ENCODE results near the gene ZBED2. TPM values are rescaled to one million over a fixed set of nuclear protein-coding genes. Genes with fewer than 3 reads are reported as not detected.
A peak's percentile ranks its signal among the peaks of the same experiment; 100 is the strongest.
"Not testable (repeated sequence)": the region's sequence is repeated elsewhere in the genome, so short reads cannot be mapped to it uniquely, and the experiment has no call there.

ZBED2 gene
- polyA plus RNA-seq, 1 of the 3 experiments (the other 2 are of a cell fraction) = 0.76 TPM

GRCh38 chr3:111635403-111635802 lies 40.3 kb upstream of the ZBED2 start:
- WGBS (ENCODE audit: low lambda C conversion rate) = 58% methylated on average over 2 of the region's 2 CpGs
- Histone ChIP-seq H4K20me1 (ENCODE audit: insufficient read depth) (no peaks in the 10 kb centered on the region), H3K27ac (ENCODE audit: low read depth in 2 of 2, low read length in 1 of 2) (no peak overlapping the region), H3K79me2 (ENCODE audit: insufficient read depth) (no peaks in the 10 kb centered on the region), H3K9me2 (no peaks in the 10 kb centered on the region), H3K36me3 (replicated peaks in 1 of 2; ENCODE audit: control insufficient read depth in 1 of 2, insufficient read depth in 2 of 2, low read length in 1 of 2) (no peaks in the 10 kb centered on the region), H3K4me2 (no peak overlapping the region), H3K9ac (no peak overlapping the region), H3K9me3 (no peaks in the 10 kb centered on the region), H2AFZ (ENCODE audit: low read depth) (no peak overlapping the region), H3K4me3 (ENCODE audit: low read depth in 2 of 2, low read length in 1 of 2) (no peak overlapping the region), H3K4me1 (ENCODE audit: control insufficient read depth in 1 of 2, insufficient read depth in 2 of 2, low read depth in 1 of 2, low read length in 1 of 2) (no peaks in the 10 kb centered on the region; a peak in 1 of 4 replicates), H3K27me3 (ENCODE audit: insufficient read depth) (no peaks in the 10 kb centered on the region), H3F3A (replicated peaks; ENCODE audit: insufficient read depth) (peaks cover 14% of the 10 kb centered on the region)
- no peak for DNase-seq
- ChIA-PET POLR2A (no interaction called here), CTCF (no interaction called here)
- TF ChIP-seq GATA2 (CRISPR knock-in tag; IDR thresholded peaks at IDR 0.05) (no peak), RCOR1 (IDR thresholded peaks at IDR 0.05; ENCODE audit: low read length) (no peak), NFIC (IDR thresholded peaks at IDR 0.05; ENCODE audit: borderline replicate concordance) (no peak), SMC3 (IDR thresholded peaks at IDR 0.05; ENCODE audit: low read depth, low read length) (no peak), YY1 (IDR thresholded peaks at IDR 0.05; ENCODE audit: low read depth) (no peak)
- TF ChIP-seq, protein P1, sequence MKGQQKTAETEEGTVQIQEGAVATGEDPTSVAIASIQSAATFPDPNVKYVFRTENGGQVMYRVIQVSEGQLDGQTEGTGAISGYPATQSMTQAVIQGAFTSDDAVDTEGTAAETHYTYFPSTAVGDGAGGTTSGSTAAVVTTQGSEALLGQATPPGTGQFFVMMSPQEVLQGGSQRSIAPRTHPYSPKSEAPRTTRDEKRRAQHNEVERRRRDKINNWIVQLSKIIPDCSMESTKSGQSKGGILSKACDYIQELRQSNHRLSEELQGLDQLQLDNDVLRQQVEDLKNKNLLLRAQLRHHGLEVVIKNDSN (IDR thresholded peaks at IDR 0.05; ENCODE audit: borderline replicate concordance, low read depth) = no peak

DNA sequence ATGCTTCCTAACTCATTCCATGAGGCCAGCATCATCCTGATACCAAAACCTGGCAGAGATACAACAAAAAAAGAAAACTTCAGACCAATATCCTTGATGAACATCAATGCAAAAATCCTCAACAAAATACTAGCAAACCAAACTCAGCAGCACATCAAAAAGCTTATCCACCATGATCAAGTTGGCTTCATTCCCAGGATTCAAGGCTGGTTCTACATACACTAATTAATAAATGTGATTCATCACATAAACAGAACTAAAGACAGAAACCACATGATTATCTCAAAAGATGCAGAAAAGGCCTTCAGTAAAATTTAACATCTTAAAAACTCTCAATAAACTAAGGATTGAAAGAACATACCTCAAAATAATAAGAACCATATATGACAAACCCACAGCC lies 35.5 kb upstream of the ZBED2 start:
- CTCF ChIA-PET = interaction anchor here (0.8 kb wide), 1 partner anchor 8 kb away, joined by 3 read pairs; no protein-coding TSS in a partner anchor
- not testable (repeated sequence) for DNase-seq

GRCh38 chr3:111629018-111629417 lies 33.9 kb upstream of the ZBED2 start:
- H3K36me3 ChIP-seq (replicated peaks in 1 of 2; ENCODE audit: control insufficient read depth in 1 of 2, insufficient read depth in 2 of 2, low read length in 1 of 2); H3K27me3 ChIP-seq (ENCODE audit: insufficient read depth); H2AFZ ChIP-seq (ENCODE audit: low read depth); H3K4me3 ChIP-seq (ENCODE audit: low read depth in 2 of 2, low read length in 1 of 2); DNase-seq; H3K79me2 ChIP-seq (ENCODE audit: insufficient read depth); H3K4me2 ChIP-seq; H3K9me2 ChIP-seq; CTCF ChIA-PET; H4K20me1 ChIP-seq (ENCODE audit: insufficient read depth); H3K9ac ChIP-seq; H3K9me3 ChIP-seq; POLR2A ChIA-PET; H3K4me1 ChIP-seq (ENCODE audit: control insufficient read depth in 1 of 2, insufficient read depth in 2 of 2, low read depth in 1 of 2, low read length in 1 of 2); H3K27ac ChIP-seq (ENCODE audit: low read depth in 2 of 2, low read length in 1 of 2): not testable (repeated sequence)
- WGBS (ENCODE audit: low lambda C conversion rate) = 46% methylated on average over 1 of the region's 1 CpG
- H3F3A ChIP-seq (replicated peaks; ENCODE audit: insufficient read depth) = peaks cover 29% of the 10 kb centered on the region

More for the DNA sequence above, 35.5 kb upstream of the ZBED2 start:
- H3K4me1 ChIP-seq (ENCODE audit: control insufficient read depth in 1 of 2, insufficient read depth in 2 of 2, low read depth in 1 of 2, low read length in 1 of 2); H3K9me3 ChIP-seq; H3K9ac ChIP-seq; H3K79me2 ChIP-seq (ENCODE audit: insufficient read depth); H2AFZ ChIP-seq (ENCODE audit: low read depth); H3K9me2 ChIP-seq; H3K27me3 ChIP-seq (ENCODE audit: insufficient read depth); POLR2A ChIA-PET; H4K20me1 ChIP-seq (ENCODE audit: insufficient read depth); H3K4me3 ChIP-seq (ENCODE audit: low read depth in 2 of 2, low read length in 1 of 2); H3K36me3 ChIP-seq (replicated peaks in 1 of 2; ENCODE audit: control insufficient read depth in 1 of 2, insufficient read depth in 2 of 2, low read length in 1 of 2): not testable (repeated sequence)
- H3K27ac ChIP-seq (ENCODE audit: low read depth in 2 of 2, low read length in 1 of 2) = peak overlapping the region in 1 of 2 experiments; percentile 66; a peak in 1 of 4 replicates
- peak overlapping the region; percentile 53 for H3K4me2 ChIP-seq
- H3F3A ChIP-seq (replicated peaks; ENCODE audit: insufficient read depth) = peaks cover 33% of the 10 kb centered on the region
- TF ChIP-seq JUND (IDR thresholded peaks at IDR 0.05) (peak; percentile 65), EP300 (IDR thresholded peaks at IDR 0.05; ENCODE audit: borderline replicate concordance in 1 of 2, low read depth in 1 of 2, low read length in 1 of 2) (peak in 1 of 2 experiments; percentile 22; a peak in 1 of 4 replicates), NFIC (IDR thresholded peaks at IDR 0.05; ENCODE audit: borderline replicate concordance) (peak; percentile 80), FOSL2 (IDR thresholded peaks at IDR 0.05; ENCODE audit: borderline replicate concordance, low read depth) (peak; percentile 24; the same call in 1 of the 2 replicates), TCF12 (IDR thresholded peaks at IDR 0.05) (peak; percentile 40; the same call in 1 of the 2 replicates)
- TF ChIP-seq, protein P2, sequence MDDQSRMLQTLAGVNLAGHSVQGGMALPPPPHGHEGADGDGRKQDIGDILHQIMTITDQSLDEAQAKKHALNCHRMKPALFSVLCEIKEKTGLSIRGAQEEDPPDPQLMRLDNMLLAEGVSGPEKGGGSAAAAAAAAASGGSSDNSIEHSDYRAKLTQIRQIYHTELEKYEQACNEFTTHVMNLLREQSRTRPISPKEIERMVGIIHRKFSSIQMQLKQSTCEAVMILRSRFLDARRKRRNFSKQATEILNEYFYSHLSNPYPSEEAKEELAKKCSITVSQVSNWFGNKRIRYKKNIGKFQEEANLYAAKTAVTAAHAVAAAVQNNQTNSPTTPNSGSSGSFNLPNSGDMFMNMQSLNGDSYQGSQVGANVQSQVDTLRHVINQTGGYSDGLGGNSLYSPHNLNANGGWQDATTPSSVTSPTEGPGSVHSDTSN (IDR thresholded peaks at IDR 0.05) = peak; percentile 38; the same call in 1 of the 2 replicates

Data from SK-N-SH (cell line).